GM19239 (cell line): ENCODE measurements around the gene TIMM8B.
"Not testable (repeated sequence)": the region's sequence is repeated elsewhere in the genome, so short reads cannot be mapped to it uniquely, and the experiment has no call there.

Experiments used
- DNase-seq: peaks from one replicate; pipeline ENCODE4 v3.0.0; 2011; ENCODE audit warnings: low spot score; ENCODE audit not compliant: insufficient read length
- FAIRE-seq: peaks from 2 replicates; lab custom pipeline; 2011; peaks lifted over from hg19 to GRCh38; lab: Jason Lieb, UNC

The TIMM8B gene

DNA sequence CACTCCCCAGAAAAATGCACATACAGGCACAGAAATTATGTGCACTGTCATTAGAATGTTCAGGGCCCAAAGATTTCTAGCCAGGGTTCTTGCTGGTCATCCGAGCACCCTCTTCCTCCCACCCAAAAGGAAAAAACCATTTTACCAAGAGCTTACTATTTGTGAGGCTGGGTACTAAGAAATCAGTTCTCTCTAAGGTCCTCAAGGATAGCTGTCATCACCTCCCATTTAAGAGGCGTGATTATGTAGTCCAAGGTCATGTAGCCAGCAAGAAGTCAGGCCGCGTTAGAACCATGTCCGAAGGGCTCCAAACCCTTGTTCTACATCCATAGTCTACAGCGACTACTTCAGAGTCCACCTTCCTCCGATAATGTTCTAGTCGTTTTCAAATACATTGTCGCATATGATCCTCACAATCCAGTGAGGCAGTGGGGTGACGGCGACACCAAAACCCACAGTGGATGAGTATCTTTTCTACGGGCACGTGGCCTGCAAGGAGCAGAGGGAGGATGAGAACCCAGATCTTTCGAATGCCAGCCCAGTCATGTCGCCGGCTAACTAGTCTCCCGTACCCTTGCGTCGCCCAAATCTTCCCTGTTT lies 634 bp downstream of the TIMM8B start:
- peak; percentile 10 for DNase-seq
- FAIRE-seq, result no peak

DNA sequence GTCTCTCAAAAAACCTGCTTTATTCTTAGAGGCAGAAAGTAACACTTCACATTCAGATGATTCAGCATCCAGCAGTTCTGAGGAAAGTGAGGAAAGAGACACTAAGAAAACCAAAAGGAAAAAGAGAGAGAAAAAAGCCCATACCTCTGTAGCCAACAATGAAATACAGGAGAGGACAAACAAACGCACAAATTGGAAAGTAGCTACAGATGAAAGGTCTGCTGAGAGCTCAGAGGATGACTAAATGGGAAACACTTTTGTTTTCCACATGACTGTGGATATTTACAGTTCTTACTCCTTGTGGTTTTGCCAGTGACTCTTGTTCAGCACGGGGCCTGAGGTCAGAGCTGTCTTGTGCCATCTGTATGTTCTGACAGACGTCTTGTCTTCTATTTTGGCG lies 3.8 kb downstream of the TIMM8B start:
- DNase-seq, result no peak
- no peak for FAIRE-seq

DNA sequence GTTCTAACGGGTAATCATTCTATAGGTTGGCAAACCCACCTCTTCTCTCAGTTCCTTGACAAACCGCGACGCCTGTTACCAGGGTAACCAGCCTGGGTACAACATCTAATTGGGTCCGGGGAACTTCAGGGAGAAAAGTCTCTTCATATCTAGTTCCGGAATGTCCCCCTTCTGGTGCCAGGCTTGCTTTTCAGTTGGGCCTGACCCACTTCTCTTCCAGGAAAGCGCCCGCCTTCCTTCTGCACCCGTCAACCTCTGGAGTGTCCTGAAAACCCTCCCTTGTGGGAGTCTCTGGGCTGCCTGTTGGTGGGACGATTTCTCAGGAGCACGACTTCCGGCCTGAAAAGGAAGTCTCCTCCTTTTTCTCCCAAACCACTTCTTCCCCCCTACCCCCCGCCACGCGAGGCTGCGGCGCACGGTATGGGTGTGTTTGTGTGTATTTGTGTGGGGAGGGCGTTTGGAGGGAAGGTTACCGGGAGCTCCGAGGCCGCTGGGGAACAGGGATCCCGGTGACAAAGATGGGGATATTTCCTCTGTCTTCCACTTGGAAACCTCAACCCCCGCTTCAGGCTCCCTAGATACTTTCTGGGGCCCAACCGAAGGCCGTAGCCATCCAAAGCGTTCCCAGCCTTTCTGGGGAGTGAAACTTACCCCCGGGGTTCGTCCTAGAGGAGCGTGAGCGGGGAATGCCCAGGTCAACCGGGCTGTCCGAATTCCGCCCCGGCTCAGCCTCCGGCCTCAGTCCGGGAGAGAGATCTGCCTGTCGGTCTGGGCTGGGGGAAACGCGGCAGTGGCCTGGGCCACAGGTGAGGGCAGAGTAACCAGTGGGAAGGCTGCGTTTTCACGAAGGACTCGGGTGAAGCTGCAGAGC lies 12.4 kb downstream of the TIMM8B start, which contains the start of the genes NKAPD1 and PIH1D2:
TSS of gene NKAPD1 (plus strand) at position 359 of the 871 bp plus-strand sequence. CDS start 1,276 bp downstream, outside the sequence.
TSS of gene PIH1D2 (minus strand) at position 77 of the 871 bp plus-strand sequence. CDS start 843 bp downstream, outside the sequence.
- FAIRE-seq (peak; percentile 98), DNase-seq (peak; percentile 52)

DNA sequence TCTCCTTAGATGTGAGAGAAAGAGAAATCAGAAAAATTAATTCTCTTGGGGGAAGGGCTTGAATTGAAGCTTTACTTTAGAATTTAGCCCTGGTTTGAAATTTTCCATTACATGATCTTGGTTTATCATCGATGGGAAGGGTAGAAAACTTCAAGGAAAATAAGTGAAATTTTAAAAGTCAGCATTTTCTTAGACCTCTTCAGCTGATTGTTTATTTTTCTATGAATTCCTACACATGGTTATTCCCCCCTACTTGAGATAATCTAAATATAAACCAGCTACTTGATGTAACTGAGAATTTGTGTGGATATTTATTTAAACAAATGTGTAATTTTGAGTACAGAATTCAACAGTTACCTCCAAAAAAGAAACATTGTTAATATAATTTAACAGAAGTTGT lies 23.6 kb downstream of the TIMM8B start:
- DNase-seq (no peak), FAIRE-seq (no peak)

DNA sequence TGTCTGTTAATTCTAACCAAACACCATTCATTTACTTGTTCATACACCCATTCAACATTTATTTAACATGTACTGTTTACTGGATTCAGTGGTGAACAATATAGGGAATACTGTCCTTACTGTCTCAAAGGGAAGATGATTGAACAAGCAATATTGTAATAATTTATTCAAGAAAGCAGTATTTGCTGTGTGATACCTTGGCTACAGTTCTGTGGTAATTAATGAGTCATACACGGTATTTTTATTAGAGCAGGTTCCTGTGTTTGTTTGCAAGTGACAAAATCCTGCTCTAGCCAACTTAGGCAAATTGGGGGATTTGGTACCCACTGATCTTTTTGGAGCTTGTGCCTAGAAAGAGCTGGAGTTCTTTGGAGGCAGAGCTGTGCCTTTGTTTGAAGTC lies 28.5 kb downstream of the TIMM8B start:
- FAIRE-seq (no peak), DNase-seq (no peak)

DNA sequence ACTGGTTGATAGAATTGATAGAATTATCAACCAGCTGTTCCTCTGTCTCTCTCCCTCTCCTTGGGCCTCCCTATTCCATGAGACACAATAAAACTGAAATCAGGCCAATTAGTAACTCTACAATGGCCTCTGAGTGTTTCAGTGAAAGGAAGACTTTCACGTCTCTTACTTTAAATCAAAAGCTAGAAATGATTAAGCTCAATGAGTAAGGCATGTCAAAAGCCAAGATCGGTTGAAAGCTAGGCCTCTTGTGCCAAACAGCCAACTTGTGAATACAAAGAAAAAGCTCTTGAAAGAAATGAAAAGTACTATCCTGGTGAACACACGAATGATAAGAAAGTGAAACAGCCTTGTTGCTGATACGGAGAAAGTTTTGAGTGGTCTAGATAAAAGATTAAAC lies 29.4 kb downstream of the TIMM8B start:
- FAIRE-seq (peak; percentile 40), DNase-seq (no peak)

DNA sequence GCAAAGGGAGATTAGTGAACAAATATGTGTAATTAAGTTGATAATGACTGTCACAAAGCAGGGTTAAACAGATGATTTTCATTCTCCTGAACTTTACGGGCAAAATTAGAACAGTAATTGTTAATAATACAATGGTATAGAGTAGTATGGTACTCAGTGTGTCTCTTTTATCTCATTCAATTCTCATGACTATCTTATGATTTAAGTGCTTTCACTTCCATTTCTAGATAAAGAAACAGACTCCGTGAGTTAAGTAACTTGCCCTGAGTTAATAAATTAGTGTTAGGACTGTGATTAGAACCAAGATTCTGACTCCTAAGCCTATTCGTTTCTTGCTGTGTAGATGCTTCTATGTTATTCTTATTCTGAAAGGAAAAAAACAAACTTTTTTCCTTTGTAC lies 34.8 kb downstream of the TIMM8B start:
- DNase-seq (no peak), FAIRE-seq (peak; percentile 84)

DNA sequence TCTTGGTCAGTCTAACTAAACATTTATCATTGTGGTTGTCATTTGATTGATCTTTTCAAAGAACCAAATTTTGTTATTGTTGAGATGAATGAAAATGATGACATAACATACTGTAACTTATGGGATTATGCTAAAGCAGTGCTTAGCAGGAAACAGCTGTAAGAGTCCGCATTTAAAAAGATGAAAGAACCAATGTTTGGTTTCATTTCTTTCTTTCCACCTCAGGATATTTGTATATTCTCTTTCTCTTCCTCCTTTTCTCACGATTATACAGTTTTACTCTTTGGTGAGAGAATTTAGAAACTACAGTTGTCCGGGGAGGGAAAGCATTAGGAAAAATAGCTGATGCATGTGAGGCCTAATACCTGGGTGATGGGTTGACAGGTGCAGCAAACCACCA lies 35.8 kb downstream of the TIMM8B start:
- peak; percentile 82 for FAIRE-seq
- no peak for DNase-seq

DNA sequence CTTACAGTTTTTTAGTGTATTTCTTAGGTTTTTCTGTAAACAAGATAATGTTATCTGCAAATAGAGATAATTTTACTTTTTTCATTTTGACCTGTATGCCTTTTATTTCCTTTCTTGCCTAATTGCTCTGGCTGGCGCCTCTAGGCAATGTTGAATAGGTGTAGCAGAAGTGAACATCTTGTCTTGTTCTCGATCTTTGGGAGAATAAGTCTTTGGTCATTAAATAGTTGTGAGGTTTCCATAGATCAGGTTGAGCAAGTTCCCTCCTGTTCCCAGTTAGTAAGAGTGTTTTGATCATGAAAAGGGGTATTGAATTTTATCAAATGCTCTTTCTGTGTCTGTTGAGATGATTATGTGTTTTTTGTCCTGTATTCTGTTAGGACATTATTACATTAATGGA lies 36.8 kb downstream of the TIMM8B start:
- DNase-seq (no peak), FAIRE-seq (peak; percentile 60)

DNA sequence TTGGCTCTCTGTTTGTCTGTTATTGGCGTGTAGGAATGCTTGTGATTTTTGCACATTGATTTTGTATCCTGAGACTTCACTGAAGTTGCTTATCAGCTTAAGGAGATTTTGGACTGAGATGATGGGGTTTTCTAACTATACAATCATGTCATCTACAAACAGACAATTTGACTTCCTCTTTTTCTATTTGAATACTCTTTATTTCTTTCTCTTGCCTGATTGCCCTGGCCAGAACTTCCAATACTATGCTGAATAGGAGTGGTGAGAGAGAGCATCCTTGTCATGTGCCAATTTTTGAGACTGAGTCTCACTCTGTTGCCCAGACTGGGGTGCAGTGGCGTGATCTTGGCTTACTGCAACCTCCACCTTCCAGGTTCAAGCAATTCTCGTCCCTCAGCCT lies 38.3 kb downstream of the TIMM8B start:
- DNase-seq, FAIRE-seq: not testable (repeated sequence)

DNA sequence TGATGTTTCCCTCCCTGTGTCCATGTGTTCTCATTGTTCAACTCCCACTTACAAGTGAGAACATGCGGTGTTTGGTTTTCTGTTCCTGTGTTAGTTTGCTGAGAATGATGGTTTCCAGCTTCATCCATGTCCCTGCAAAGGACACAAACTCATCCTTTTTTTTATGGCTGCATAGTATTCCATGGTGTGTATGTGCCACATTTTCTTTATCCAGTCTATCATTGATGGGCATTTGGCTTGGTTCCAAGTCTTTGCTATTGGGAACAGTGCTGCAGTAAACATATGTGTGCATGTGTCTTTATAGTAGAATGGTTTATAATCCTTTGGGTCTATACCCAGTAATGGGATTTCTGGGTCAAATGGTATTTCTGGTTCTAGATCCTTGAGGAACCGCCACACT lies 39.9 kb downstream of the TIMM8B start:
- not testable (repeated sequence) for DNase-seq, FAIRE-seq

DNA sequence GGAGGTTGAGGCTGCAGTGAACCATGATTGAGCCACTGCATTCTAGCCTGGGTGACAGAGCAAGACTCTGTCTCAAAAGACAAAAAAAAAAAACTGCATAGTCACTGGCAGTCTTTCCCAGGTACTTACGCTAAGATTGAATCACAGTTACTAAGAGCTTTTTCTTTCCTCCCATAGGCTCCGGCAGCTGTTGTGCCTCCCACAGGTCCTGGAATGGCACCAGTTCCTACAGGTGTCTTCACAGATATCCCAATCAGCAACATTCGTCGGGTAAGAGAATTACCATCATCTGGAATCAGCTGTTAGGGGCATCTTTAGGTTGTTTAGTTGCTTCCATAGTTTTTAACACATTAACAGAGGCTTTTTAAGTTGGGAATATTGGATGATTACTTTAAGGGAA lies 41.6 kb downstream of the TIMM8B start:
- DNase-seq, result no peak
- FAIRE-seq, result no peak

DNA sequence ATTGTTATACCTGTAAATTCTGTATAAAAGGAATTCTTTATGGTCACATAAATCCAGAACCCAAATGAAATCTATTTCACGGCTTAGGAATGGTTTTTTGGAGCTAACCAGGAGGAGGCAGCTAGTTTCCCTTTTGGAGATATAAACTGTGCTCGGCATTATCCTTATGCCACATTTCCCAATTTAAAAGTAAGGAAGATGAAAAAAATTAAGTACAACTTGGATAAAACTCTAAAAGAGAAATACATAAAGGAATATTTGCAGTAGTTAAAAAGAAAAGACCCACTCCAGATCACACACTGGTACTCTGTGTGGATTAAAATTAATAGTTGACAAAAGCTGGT lies 43.6 kb downstream of the TIMM8B start:
- DNase-seq (no peak), FAIRE-seq (no peak)

DNA sequence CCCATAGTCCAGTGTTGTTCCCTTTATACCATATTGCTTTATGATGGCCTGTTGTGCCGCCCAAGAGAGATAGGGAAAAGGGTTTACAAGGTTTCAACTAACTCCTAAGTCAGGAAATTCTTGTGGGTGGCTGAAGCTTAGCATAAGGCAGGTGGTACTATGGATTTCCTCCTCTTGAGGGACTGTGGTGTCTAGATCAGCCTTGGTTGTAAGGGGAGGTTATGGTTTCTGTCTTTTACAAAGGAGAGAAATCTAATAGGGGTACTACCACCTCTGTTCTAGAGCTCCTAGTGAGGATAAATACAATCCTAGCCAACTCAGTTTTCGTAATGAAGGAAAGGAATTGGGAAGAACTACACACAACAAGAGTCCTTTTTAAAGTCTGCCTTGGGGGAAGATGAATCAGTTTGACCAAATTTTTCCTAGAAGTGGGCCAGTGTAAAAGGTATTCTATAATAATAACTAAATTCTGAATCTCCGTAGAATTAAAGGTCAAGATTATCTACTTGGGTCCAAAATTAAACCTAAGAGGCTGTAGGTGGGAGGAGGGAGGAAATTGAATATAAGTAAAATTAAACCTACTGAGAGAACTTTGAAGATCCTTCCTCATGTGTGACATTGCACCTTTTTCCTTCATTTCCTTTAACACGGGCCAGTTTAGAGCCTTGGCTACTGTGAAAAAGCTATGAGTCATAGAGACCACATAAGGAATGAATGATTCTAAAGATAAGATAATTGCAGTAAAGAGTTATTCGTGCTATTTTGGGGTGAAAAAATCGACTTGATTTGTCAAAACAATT lies 44.2 kb downstream of the TIMM8B start:
- FAIRE-seq (peak; percentile 49), DNase-seq (no peak)

DNA sequence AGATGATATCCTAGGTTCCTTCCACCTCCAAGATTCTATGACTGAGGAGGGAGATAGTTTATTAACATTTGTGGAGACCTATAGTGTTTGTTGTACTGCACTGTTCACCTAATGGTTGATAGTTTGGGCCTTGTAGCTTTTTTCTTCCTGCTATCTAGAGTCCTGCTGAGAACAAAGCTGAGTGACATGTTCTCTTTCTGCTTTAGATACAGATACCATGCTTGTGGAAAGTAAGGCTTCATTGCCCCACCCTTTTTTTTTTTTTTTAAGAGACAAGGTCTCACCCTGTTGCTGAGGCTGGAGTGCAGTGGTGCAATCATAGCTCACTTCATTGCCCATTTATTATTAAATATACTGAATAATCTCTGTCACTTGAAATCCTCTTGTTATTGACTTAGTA lies 49.0 kb downstream of the TIMM8B start:
- FAIRE-seq, result no peak
- no peak for DNase-seq
